HCT116 (cell line): ENCODE data around the gene COPS8. TPM values are rescaled to one million over a fixed set of nuclear protein-coding genes. Genes with fewer than 3 reads are reported as not detected.

ENCODE experiments used
- ATAC-seq: fragments of 200-7000 bp; cut with Tn5 transposase; 2 replicates; pipeline ENCODE4 v1.9.1; 2020; ENCODE audit warnings: mild to moderate bottlenecking, moderate library complexity
- BruUV-seq: library from RNA; stranded (reverse); fragments of 400-500 nt; replicated peaks from 2 replicates; lab custom pipeline; 2021; lab: Mats Ljungman, UMichigan
- CTCF ChIA-PET: fragments of 300-600 bp; sonication (Branson Sonifier 250); formaldehyde crosslinking; loops from one replicate; lab custom pipeline; 2021; ENCODE audit warnings: antibody characterized with exemption; lab: Charles Lee
- POLR2A ChIA-PET: fragments of 300-600, 350-600 bp; sonication (Branson Sonifier 250); formaldehyde crosslinking; loops from one replicate; lab custom pipeline; 2021; ENCODE audit warnings: antibody characterized with exemption; lab: Charles Lee
- RAD21 ChIA-PET, 2 experiments: fragments of 300-600 bp; sonication (Branson Sonifier 250); formaldehyde crosslinking; loops; one replicate each; lab custom pipeline; 2023; ENCODE audit warnings: low total read pairs in 2 of 2; ENCODE audit not compliant: uncharacterized antibody in 2 of 2, unreplicated experiment in 2 of 2, low non-redundant PET in 1 of 2; lab: Charles Lee
- DNase-seq: peaks from one replicate; pipeline ENCODE4 v3.0.0-alpha.2; 2010; ENCODE audit warnings: low read depth, low spot score
- H2AFZ ChIP-seq: fragments of 200-600 bp; shearing (Covaris generic), sonication (generic); 2 replicates; pipeline ENCODE4 v1.6.1; 2017; ENCODE audit warnings: low read depth, mixed run types, mixed read lengths, antibody characterized with exemption, low read length; ENCODE audit not compliant: poor library complexity, severe bottlenecking
- H3K27ac ChIP-seq: 2 replicates; pipeline ENCODE4 v1.5.1; 2012; ENCODE audit warnings: low read depth, low read length
- H3K27me3 ChIP-seq: fragments of 200-600 bp; sonication (generic); 2 replicates; pipeline ENCODE4 v1.6.1; 2016; ENCODE audit warnings: mixed run types, low read length, mixed read lengths; ENCODE audit not compliant: insufficient read depth
- H3K36me3 ChIP-seq, 2 experiments: fragments of 200-500 bp in 1 of 2; fragments of 200-600 bp in 1 of 2; sonication (Bioruptor generic) in 1 of 2; sonication (generic) in 1 of 2; 2 replicates each; pipeline versions ENCODE4 v1.5.1 to v1.6.1; 2014 to 2016; ENCODE audit warnings: low read length in 2 of 2, inconsistent platforms in 1 of 2, mixed read lengths in 1 of 2, mixed run types in 1 of 2; ENCODE audit not compliant: insufficient read depth in 2 of 2, control insufficient read depth in 1 of 2
- H3K4me1 ChIP-seq, 2 experiments: fragments of 200-600 bp in 1 of 2; sonication (generic) in 1 of 2; 2 replicates each; pipeline versions ENCODE4 v1.5.1 to v1.6.1; 2012 to 2017; ENCODE audit warnings: low read length in 2 of 2, inconsistent platforms in 1 of 2, mild to moderate bottlenecking in 1 of 2, mixed read lengths in 1 of 2, mixed run types in 1 of 2, moderate library complexity in 1 of 2; ENCODE audit not compliant: insufficient read depth in 2 of 2, control insufficient read depth in 1 of 2
- H3K4me2 ChIP-seq: fragments of 200-600 bp; sonication (generic); 2 replicates; pipeline ENCODE4 v1.6.1; 2017; ENCODE audit warnings: mixed run types, low read length, mixed read lengths
- H3K4me3 ChIP-seq, 2 experiments: fragments of 200-600 bp in 1 of 2; sonication (generic) in 1 of 2; replicated peaks in 1 of 2; 2 replicates each; pipeline ENCODE4 v1.5.1; 2011 to 2016; ENCODE audit warnings: low read length in 2 of 2, control low read depth in 1 of 2, low read depth in 1 of 2, mild to moderate bottlenecking in 1 of 2, mixed read lengths in 1 of 2, mixed run types in 1 of 2
- H3K79me2 ChIP-seq: fragments of 200-600 bp; sonication (generic); 2 replicates; pipeline ENCODE4 v1.6.1; 2017; ENCODE audit warnings: mild to moderate bottlenecking, mixed run types, low read length, moderate library complexity, mixed read lengths; ENCODE audit not compliant: insufficient read depth
- H3K9ac ChIP-seq: fragments of 200-600 bp; sonication (generic); 2 replicates; pipeline ENCODE4 v1.6.1; 2016; ENCODE audit warnings: low read length, mixed read lengths
- H3K9me2 ChIP-seq: fragments of 200-600 bp; sonication (generic), shearing (Covaris generic); 2 replicates; pipeline ENCODE4 v1.6.1; 2017; ENCODE audit warnings: mixed run types, mild to moderate bottlenecking, moderate library complexity; ENCODE audit not compliant: insufficient read depth
- H3K9me3 ChIP-seq, 2 experiments: fragments of 200-500 bp in 1 of 2; fragments of 200-600 bp in 1 of 2; sonication (Bioruptor generic) in 1 of 2; sonication (generic) in 1 of 2; 2 replicates each; pipeline ENCODE4 v1.6.1; 2014 to 2017; ENCODE audit warnings: low read length in 2 of 2, mixed read lengths in 2 of 2, inconsistent platforms in 1 of 2, low read depth in 1 of 2, mild to moderate bottlenecking in 1 of 2, mixed run types in 1 of 2, moderate library complexity in 1 of 2; ENCODE audit not compliant: control insufficient read depth in 1 of 2, insufficient read depth in 1 of 2
- H4K20me1 ChIP-seq: fragments of 200-600 bp; sonication (generic), shearing (Covaris generic); 2 replicates; pipeline ENCODE4 v1.6.1; 2017; ENCODE audit warnings: mixed run types, mild to moderate bottlenecking, moderate library complexity; ENCODE audit not compliant: insufficient read depth
- ATF3 ChIP-seq: IDR thresholded peaks from 2 replicates; pipeline ENCODE4 v1.6.1; 2012
- CBX3 ChIP-seq: IDR thresholded peaks from 2 replicates; pipeline ENCODE4 v1.6.1; 2012; ENCODE audit warnings: low read depth
- CEBPB ChIP-seq: IDR thresholded peaks from 2 replicates; pipeline ENCODE4 v1.6.1; 2012; ENCODE audit warnings: low read depth
- CTCF ChIP-seq, 3 experiments: fragments of 200-600 bp in 1 of 3; sonication (generic) in 1 of 3; IDR thresholded peaks in 2 of 3; conservative IDR thresholded peaks in 1 of 3; 2 replicates each; pipeline ENCODE4 v1.5.1; 2012 to 2017; ENCODE audit warnings: low read depth in 2 of 3, low read length in 2 of 3, antibody characterized with exemption in 1 of 3, borderline replicate concordance in 1 of 3, control low read depth in 1 of 3, mild to moderate bottlenecking in 1 of 3, mixed read lengths in 1 of 3, mixed run types in 1 of 3, moderate library complexity in 1 of 3; ENCODE audit not compliant: insufficient read depth in 1 of 3
- EGR1 ChIP-seq: IDR thresholded peaks from 2 replicates; pipeline ENCODE4 v1.6.1; 2012; ENCODE audit warnings: low read depth
- ELF1 ChIP-seq: IDR thresholded peaks from 2 replicates; pipeline ENCODE4 v1.6.1; 2012; ENCODE audit warnings: low read depth, borderline replicate concordance
- FOSL1 ChIP-seq: IDR thresholded peaks from 2 replicates; pipeline ENCODE4 v1.6.1; 2012; ENCODE audit warnings: low read depth
- MAX ChIP-seq: IDR thresholded peaks from 2 replicates; pipeline ENCODE4 v1.6.1; 2012
- POLR2A ChIP-seq: IDR thresholded peaks from 2 replicates; pipeline ENCODE4 v1.7.0; 2011; ENCODE audit warnings: borderline replicate concordance; ENCODE audit not compliant: insufficient read depth, insufficient read length; ENCODE audit errors: extremely low read depth
- RAD21 ChIP-seq: IDR thresholded peaks from 2 replicates; pipeline ENCODE4 v1.6.1; 2012; ENCODE audit warnings: low read depth, mild to moderate bottlenecking
- REST ChIP-seq: IDR thresholded peaks from 2 replicates; pipeline ENCODE4 v1.6.1; 2012; ENCODE audit warnings: low read depth
- SRF ChIP-seq: IDR thresholded peaks from 2 replicates; pipeline ENCODE4 v1.6.1; 2012; ENCODE audit warnings: low read depth
- ZBTB33 ChIP-seq: IDR thresholded peaks from 2 replicates; pipeline ENCODE4 v1.6.1; 2011; ENCODE audit warnings: mild to moderate bottlenecking, low read length, moderate library complexity; ENCODE audit not compliant: insufficient replicate concordance; ENCODE audit errors: extremely low read depth
- intact Hi-C: fragments of 100-400 bp; cut with micrococcal nuclease; formaldehyde crosslinking; loops from 2 replicates; pipeline ENCODE4 v1.10.0; 2022
- total RNA-seq: library from RNA; stranded (reverse); gene quantifications from one replicate; pipeline ENCODE4 v1.2.1, GENCODE V29; 2021; ENCODE audit not compliant: unreplicated experiment

COPS8 gene
- total RNA-seq, 1 experiment from 2014 or later = 42.2 TPM

- ATAC-seq (no peak), DNase-seq (no peak)
- H3K27me3 ChIP-seq = peaks cover 7% of the 10 kb centered on the region; the same call in 1 of the 2 replicates
- no peaks in the 10 kb centered on the region for H3K9me3 ChIP-seq
- H3K9me2 ChIP-seq = no peaks in the 10 kb centered on the region
- no peaks in the 10 kb centered on the region for H4K20me1 ChIP-seq
- no peak overlapping the region for H3K9ac ChIP-seq
- H3K4me2 ChIP-seq = no peak overlapping the region
- TF ChIP-seq CEBPB = no peak
- TF ChIP-seq CBX3 = no peak
- TF ChIP-seq SRF = no peak
- TF ChIP-seq REST = no peak
- TF ChIP-seq ZBTB33 = no peak
- TF ChIP-seq MAX = no peak
- TF ChIP-seq ATF3 = no peak
- TF ChIP-seq ELF1 = no peak
- no peak for TF ChIP-seq RAD21
- no peak for TF ChIP-seq CTCF (IDR thresholded peaks at IDR 0.05 in 2 of 3, conservative IDR thresholded peaks at IDR 0.05 in 1 of 3; ENCODE audit: borderline replicate concordance in 1 of 3, insufficient read depth in 1 of 3, low read depth in 2 of 3, low read length in 2 of 3)
- no peak for TF ChIP-seq FOSL1
- no peak for TF ChIP-seq POLR2A
- no peak for TF ChIP-seq EGR1
- no peaks in the 10 kb centered on the region for H3K79me2 ChIP-seq
- H3K36me3 ChIP-seq = no peaks in the 10 kb centered on the region
- H2AFZ ChIP-seq = no peak overlapping the region
- ChIA-PET RAD21 (no interaction called here), CTCF (no interaction called here), POLR2A (no interaction called here)
- H3K4me3 ChIP-seq = no peak overlapping the region
- intact Hi-C loops = no loop called here
- no TSS peak for BruUV-seq
- H3K4me1 ChIP-seq = peaks cover 10 to 19% of the 10 kb centered on the region in 2 experiments
- no peak overlapping the region for H3K27ac ChIP-seq
Measured at GRCh38 chr2:237130562-237131421, 45.1 kb downstream of the COPS8 start.
